Measurements from ENCODE around the gene ZNF814. TPM values are rescaled to one million over a fixed set of nuclear protein-coding genes. Genes with fewer than 3 reads are reported as not detected.
"Not testable (repeated sequence)": the region's sequence is repeated elsewhere in the genome, so short reads cannot be mapped to it uniquely, and the experiment has no call there.

ZNF814 gene
- total RNA-seq, 1 donor from 2014 or later = 12.5 TPM

- intact Hi-C loops (cut with micrococcal nuclease) = loop anchor here (1.0 kb wide), 2 partner anchors 97 to 456 kb away; partner anchors contain the start of genes TRAPPC2B, ZNF417 and ZNF547
Observed at GRCh38 chr19:57819475-57820148, 69.2 kb downstream of the ZNF814 start.

DNA sequence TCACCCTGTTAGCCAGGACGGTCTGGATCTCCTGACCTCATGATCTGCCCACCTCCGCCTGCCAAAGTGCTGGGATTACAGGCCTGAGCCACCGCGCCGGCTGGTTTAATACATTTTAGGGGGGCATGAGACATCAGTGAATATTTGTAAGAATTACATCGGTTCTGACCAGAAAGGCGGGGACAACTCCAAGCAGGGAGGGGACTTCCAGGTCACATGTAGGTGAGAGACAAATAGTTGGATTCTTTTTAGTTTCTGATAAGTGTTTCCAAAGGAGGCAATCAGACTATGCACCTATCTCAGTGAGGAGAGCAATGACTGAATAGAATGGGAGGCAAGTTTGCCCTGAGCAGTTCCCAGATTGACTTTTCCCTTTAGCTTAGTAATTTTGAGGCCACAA, 70.5 kb downstream of the ZNF814 start:
- intact Hi-C loops (cut with micrococcal nuclease) = no loop called here

DNA sequence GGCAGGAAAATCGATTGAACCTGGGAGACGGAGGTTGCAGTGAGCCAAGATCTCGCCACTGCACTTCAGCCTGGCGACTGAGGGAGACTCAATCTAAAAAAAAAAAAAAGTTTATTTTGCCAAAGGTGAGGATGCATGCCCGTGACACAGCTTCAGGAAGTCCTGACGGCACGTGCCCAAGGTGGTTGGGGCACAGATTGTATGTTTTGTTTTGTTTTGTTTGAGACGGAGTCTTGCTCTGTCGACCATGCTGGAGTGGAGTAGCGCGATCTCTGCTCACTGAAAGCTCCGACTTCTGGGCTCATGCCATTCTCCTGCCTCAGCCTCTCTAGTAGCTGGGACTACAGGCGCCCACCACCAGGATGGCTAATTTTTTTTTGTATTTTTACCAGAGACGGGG, 70.9 kb downstream of the ZNF814 start:
- intact Hi-C loops (cut with micrococcal nuclease) = no loop called here

DNA sequence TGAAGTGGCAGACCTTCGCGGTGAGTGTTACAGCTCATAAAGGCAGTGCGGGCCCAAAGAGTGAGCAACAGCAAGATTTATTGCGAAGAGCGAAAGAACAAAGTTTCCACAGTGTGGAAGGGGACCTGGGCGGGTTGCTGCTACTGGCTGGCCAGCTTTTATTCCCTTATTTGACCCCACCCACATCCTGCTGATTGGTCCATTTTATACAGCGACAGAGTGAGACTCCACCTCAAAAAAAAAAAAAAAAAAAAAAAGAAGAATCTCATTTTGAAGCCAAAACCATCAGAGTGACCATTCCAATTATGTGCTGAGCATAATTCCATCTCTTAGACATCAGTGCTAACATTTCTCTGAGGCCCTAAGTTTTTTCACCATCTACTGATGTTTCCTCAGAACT, 72.2 kb downstream of the ZNF814 start:
- intact Hi-C loops (cut with micrococcal nuclease) = no loop called here

GRCh38 chr19:57815247-57816075, 73.4 kb downstream of the ZNF814 start:
- intact Hi-C loops (cut with micrococcal nuclease) = loop anchor here (2.0 kb wide), 1 partner anchor 69 kb away; the partner anchor contains the start of gene ZNF776

DNA sequence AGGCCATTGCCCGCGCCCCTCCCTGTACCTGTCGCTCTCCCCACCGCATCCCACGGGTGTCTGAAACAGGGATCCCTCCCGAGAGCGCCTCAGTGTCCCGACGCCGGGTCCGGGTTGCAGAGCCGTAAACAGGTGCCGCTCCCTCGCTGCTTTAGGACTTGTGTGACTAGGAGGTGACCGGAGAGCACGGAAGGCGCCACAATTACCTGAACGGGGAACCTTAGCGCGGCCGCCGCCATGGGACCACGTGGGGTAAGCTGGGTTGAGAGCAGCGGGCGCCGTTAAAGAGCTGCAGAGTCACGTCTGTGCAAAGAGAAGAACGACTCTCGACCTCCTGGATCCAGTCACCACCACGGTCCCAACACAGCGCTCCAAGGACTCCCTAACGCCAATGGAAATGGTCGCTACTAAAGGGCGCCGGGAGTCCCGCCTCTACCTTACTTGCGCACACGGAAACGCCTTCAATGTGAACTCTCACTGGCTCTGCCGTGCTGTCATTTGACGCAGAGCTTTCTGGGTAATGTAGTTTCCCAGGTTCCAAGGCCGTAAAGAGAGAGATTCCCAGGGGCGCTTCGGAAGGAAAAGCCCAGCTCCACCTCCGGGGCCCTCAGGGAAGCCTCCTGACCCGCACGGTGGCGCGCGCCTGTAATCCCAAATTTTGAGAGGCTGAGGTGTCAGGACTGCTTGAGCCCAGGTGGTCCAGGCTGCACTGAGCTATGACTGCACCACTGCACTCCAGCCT, 74.2 kb downstream of the ZNF814 start, which contains the start of gene ZNF552:
TSS of gene ZNF552 (minus strand) at position 409 of the 742 bp plus-strand sequence. CDS start at position 239, 170 bp downstream.
- intact Hi-C loops (cut with micrococcal nuclease) = loop anchor here (1.0 to 2.0 kb wide), 3 partner anchors 35 to 68 kb away; partner anchors contain the start of genes ZNF586, ZNF587 and ZNF776

GRCh38 chr19:57813919-57814504, 74.8 kb downstream of the ZNF814 start:
- intact Hi-C loops (cut with micrococcal nuclease) = loop anchor here (1.0 to 2.0 kb wide), 3 partner anchors 35 to 67 kb away; partner anchors contain the start of genes ZNF586, ZNF587 and ZNF776

- intact Hi-C loops (cut with micrococcal nuclease) = not testable (repeated sequence)
Observed at GRCh38 chr19:57812975-57813820, 75.6 kb downstream of the ZNF814 start.

GRCh38 chr19:57812226-57812625, 76.6 kb downstream of the ZNF814 start:
- intact Hi-C loops (cut with micrococcal nuclease) = no loop called here

DNA sequence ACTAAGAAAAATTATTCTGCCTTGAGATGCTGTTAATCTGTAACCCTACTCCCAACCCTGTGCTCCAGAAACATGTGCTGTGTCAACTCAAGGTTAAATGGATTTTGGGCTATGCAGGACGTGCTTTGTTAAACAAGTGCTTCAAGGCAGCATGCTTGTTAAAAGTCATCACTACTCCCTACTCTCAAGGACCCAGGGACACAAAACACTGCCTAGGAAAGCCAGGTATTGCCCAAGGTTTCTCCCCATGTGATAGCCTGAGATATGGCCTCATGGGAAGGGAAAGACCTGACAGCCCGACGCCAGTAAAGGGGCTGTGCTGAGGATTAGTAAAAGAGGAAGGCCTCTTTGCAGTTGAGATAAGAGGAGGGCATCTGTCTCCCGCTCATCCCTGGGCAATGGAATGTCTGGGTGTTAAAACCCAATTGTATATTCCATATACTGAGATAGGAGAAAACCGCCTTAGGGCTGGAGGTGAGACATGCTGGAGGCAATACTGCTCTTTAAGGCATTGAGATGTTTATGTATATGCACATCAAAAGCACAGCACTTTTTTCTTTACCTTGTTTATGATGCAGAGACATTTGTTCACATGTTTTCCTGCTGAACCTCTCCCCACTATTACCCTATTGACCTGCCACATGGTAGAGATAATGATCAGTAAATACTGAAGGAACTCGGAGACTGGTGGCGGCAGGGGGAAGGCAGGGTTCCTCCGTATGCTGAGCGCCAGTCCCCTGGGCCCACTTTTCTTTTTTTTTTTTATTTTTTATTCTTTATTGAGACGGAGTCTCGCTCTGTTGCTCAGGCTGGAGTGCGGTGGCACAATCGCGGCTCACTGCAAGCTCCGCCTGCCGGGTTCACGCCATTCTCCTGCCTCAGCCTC, 78.2 kb downstream of the ZNF814 start:
- intact Hi-C loops (cut with micrococcal nuclease) = not testable (repeated sequence)

- intact Hi-C loops (cut with micrococcal nuclease) = no loop called here
Observed at GRCh38 chr19:57807541-57807940, 81.3 kb downstream of the ZNF814 start.

DNA sequence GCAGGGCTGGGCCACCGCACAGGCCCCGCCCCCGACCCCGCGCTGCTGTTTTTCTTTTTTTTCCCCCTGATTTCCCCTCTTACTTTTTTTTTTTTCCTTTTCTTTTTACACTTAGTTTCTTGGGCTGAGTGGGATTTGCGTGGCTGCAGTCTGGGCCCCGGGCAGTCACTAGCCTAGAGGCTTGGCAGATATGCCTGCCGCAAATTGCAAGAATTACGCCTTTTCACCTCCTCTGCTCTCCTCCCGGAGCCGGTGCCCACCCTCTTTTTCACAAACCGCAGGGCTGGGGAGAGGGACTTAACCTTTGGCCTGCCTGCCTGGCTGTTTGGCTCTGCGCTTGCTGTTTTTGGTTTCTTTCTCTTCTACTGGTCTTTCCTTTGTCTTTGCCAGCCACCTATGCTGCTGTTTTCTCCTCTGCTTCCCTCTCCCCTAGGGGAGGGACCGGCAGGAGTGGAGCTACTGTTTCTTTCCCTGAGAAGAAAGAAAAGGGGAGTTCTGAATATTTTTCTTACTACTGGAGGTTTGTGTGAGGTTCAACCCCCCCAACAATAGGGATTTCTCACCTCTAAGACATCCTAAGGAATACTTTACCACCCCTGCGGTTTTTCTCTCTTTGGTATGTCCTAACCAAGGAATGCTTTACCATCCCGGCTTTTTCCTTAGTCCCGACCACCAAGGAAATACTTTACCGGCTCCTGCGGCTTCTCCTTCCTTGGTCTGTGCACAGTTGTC, 85.1 kb downstream of the ZNF814 start:
- intact Hi-C loops (cut with micrococcal nuclease) = no loop called here

DNA sequence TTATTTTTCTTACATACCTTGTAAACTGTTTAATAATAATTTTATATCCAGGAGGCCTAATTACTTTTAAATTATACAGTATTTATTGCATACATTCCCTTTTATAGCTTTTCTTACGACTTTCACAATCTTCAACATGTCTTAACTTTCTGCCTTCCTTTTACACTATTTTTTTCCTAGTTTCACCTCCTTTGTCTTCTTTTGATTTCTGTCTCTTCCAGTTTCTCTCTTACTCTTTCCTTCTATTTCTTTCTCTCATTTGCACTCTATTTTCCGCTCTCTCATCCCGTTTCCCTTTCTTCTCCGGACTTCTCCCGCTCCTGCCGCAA, 85.6 kb downstream of the ZNF814 start:
- intact Hi-C loops (cut with micrococcal nuclease) = no loop called here

- intact Hi-C loops (cut with micrococcal nuclease) = no loop called here
Observed at GRCh38 chr19:57802269-57802668, 86.6 kb downstream of the ZNF814 start.

DNA sequence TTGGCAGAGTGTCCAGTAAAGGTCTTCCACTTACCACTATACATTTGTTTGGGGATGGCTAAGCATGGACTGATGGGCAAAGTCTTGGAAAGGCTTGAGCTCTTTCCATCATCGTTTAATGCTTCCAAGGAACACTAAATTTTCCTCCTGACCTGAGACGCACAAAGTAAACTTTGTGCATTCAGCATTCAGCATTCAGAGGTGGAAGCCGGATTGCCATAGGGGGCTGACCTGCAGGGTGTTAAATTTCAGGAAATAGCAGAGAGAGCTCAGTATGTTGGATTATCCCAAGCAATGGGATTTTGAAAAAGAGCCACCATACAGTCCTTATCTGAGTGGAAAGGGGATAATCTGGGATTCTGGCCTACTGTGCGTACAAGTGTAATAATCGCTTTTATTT, 88.1 kb downstream of the ZNF814 start:
- intact Hi-C loops (cut with micrococcal nuclease) = no loop called here

Data from T-helper 2 cell treated with Interferon-gamma antibody and Interleukin-4, amounts not matched to agents 100 ng/mL and 5 ng/mL, for 36 hours (primary cell).